Spleen (tissue), 7 donors: ENCODE data around the gene MARCHF4.

Experiments used
- CTCF ChIP-seq, 11 experiments: fragments of 200-600 bp in 7 of 11; fragments of 450-650 bp in 4 of 11; sonication (generic) in 4 of 11; IDR thresholded peaks in 8 of 11; conservative IDR thresholded peaks in 3 of 11; 1 replicate in 7 of 11; 2 replicates in 4 of 11; pipeline versions ENCODE4 v1.4.0 to v1.8.0; 2016 to 2021; ENCODE audit warnings: antibody characterized with exemption in 11 of 11, inconsistent platforms in 4 of 11, mild to moderate bottlenecking in 1 of 11
- POLR2A ChIP-seq, 3 donors: fragments of 450-650 bp; IDR thresholded peaks; one replicate each; pipeline ENCODE4 v1.5.1; 2017; ENCODE audit warnings: antibody characterized with exemption in 3 of 3, mild to moderate bottlenecking in 1 of 3
- POLR2AphosphoS5 ChIP-seq, 3 donors: sonication (generic); formaldehyde crosslinking; IDR thresholded peaks; one replicate each; pipeline ENCODE4 v1.5.1; 2017; ENCODE audit warnings: antibody characterized with exemption in 3 of 3
- donor health status: DM: no; HTN: no; CAD: no; lungs with moderate emphysema.
- donor health status: DM: no; HTN: no; CAD: no.
- donor health status: DM: no; HTN: no; CAD: no.

- TF ChIP-seq CTCF (IDR thresholded peaks at IDR 0.05 in 8 of 11, conservative IDR thresholded peaks at IDR 0.05 in 3 of 11) (no peak), POLR2A (IDR thresholded peaks at IDR 0.05) (no peak), POLR2AphosphoS5 (IDR thresholded peaks at IDR 0.05) (no peak)
Observed at GRCh38 chr2:216370961-216371712, 1.1 kb downstream of the MARCHF4 start.
